Mesenteric fat pad (tissue), 1 donor: Measurements from ENCODE around the gene CCP110. TPM values are rescaled to one million over a fixed set of nuclear protein-coding genes. Genes with fewer than 3 reads are reported as not detected.

Experiments
- DNase-seq: peaks from one replicate; pipeline ENCODE4 v3.0.0-alpha.2; 2020; ENCODE audit warnings: low spot score
- total RNA-seq: library from RNA; stranded (reverse); fragmentation: NEBNext Ultra II Directional; extraction: Animal tissue kit (Norgen Biotek cat#: 25700); gene quantifications from one replicate; pipeline ENCODE4 v1.2.1, GENCODE V29; 2021
- donor health status: DM: yes; HTN: yes; CAD: no.

The CCP110 gene
- total RNA-seq, 1 donor from 2014 or later: 12.7 TPM

DNA sequence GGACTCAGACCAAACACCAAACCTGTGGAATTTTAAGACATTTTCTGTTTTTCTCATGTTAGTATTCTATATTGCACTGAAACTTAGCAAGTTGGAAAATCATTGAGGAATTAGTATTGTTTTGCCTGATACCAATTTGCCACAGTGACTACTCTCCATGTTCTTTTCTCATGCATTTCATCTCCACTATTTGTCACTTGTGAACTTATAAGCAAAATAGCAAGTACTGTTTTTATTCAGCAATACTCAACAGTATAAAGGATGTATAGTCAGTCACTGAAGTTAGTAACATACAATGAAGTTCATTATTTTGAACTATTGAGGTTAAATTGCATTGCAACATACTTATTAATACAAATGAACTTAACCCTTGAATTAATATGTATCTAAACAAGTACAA lies 25.9 kb downstream of the CCP110 start:
- no peak for DNase-seq

DNA sequence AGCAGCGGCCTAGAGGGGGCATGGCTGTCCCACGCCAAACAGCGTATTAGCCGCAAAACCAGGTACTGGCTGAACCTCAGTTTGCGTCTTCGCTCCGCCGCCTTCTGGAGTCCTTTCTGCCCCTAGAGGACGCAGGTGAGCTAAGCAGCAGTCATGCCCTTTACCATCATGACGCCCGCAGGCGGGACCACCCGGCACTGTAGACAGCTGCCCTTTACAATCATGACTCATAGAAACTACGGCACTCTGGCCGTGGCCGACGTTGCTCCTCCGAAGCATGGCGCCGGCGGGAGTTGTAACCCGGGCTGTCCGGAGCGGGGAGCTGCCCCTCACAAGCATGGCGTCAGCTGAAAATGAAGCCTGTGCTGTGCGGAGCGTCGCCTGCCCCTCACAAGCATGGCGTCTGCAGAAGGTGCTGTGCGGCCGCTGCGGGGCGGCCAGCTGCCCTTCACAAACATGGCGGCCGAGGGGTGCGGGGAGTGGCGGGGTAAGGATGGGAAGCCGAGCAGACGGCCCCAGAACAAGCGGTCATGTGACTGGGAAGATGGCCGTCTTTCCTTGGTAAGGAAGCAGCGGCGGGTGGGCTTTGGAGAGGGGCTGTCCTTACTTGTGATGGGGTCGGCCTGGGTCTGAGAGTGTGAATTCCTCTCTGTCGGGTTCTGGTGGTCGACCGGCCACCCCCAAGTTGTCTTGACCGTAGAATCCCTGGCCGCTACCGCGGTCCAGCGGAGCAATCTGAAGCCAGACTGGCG lies 31.6 kb downstream of the CCP110 start, which contains the start of gene VPS35L:
Gene VPS35L (plus strand): TSS at position 518 of the 752 bp plus-strand sequence. CDS start 27 bp downstream, at position 545.
- DNase-seq: peak; percentile 99

DNA sequence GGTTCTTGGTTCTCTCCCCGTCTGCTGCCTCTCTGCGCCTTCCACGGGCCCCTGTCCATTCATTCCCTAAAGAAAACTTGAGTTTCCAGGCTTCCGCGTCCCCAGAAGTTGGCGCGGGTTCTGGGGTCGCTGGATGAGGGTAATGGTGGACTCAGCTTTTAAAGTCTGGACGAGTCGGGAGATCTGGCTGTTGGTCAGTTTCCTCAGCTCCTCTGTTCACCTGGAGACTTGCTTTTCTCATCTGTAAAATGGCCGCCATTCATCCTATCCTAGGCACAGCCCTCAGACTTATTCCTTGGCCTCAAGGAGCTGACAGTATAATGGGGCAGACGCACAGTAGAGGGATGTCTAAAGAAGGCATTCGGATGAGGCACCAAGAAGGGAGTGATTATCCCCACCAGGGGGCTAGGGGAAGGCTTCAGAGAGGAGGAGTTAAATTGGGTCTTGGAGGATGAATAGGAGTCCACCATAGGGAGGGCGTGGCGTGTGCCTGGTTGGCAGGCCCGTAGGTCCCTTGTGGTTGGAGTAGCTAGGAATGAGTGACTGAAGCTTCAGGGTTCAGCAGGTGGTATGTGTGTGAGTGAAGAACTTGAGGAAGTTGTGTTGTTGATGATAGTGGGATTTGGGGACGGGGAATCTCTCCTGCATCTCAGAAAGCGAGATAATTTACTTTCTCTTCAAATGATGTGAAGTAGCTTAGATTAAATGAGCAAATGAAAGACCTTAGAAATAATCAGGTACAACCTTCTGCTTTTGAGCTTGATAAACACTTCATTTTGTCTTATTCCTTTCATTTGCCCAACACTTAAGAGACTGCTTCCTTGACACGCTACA lies 32.4 kb downstream of the CCP110 start:
- no peak for DNase-seq

DNA sequence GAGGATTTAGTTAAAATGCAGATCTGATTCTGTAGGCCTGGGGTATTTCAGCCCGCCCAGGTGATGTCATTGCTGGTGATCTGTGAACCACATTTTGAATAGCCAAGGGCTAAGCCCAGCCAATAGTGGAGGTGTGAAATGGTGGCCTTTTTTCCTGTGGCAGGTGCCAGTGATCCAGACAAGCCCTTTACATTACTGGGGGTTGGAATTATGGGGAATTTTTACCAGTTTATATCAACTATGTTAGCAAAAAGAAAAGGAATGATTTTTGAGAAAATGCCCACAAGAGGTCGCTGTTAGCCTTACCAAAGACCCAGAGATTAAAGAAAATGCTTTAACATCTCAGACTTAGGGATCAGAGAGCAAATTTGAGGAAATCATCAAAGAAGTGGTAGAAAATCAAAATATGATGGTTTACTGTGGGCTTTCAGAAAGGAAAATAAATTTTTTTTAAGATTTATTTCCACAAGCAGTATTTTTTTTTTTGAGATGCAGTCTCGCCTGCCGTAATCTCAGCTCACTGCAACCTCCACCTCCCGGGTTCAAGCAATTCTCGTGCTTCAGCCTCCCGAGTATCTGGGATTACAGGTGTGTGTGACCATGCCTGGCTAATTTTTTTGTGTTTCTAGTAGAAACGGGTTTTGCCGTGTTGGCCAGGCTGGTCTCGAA lies 35.6 kb downstream of the CCP110 start:
- no peak for DNase-seq

DNA sequence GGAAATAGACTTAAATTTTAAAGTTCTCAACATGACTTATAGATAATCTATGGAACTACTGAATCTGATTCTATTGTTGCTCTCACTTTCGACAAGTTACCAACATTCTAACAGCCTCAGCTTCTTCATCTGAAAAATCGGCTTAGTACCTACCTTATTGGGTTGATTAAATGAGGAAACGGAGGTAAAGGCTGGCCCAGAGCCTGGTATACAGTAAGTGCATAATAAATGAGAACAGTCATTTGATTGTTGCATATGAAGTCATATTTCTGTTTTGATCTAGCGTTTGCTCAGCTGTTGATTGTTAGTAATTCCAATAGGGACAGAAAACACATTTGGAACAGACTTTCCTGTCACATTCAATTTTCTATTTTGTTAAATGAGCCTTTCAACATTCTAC lies 36.3 kb downstream of the CCP110 start:
- no peak for DNase-seq

DNA sequence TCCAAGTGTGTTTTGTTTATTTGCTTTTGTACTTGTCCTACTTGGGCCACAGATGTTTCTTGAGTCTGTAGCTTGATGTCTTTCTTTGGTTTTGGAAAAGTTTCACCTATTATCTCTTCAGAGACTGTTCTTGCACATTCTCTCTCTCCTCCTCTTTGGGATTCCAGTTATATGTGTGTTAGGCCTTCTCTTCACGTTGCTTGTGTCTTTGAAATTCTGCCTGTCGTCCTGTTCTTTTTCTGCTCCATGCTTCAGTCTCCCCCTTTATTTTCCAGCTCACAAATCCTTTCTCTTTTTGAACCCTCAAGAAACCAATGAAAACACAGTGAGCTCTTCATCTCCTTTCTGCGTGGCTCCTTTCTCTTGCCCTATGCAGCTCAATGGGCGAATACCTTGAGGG lies 39.6 kb downstream of the CCP110 start:
- no peak for DNase-seq

DNA sequence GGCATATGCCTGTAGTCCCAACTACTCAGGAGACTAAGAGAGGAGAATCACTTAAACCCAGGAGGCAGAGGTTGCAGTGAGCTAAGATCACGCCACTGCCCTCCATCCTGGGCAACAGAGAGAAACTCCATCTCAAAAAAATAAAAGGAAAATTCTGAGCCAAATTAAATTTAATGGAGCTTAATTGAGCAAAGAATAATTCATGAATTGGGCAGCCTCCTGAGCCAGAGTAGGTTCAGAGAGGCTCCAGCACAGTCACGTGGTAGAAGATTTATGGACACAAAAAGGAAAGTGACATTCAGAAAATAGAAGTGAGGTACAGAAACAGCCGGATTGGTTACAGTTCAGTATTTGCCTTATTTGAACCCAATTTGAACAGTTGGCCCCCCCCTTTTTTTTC lies 42.6 kb downstream of the CCP110 start:
- no peak for DNase-seq

DNA sequence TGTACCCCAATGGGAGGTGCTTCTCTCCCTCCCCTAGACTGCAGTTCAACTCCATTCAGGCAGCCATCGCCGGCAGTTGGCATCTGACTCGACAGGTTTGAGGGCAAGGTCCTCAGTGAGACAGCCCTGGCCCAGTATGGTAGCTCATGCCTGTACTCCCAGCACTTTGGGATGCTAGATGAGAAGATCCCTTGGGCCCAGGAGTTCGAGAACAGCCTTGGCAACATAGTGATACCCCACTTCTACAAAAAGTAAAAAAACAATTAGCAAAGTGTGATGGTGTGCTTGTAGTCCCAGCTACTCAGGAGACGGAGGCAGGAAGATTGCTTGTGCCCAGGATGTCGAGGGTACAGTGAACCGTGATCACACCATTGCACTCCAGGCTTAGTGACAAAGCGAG lies 43.8 kb downstream of the CCP110 start:
- DNase-seq: no peak

DNA sequence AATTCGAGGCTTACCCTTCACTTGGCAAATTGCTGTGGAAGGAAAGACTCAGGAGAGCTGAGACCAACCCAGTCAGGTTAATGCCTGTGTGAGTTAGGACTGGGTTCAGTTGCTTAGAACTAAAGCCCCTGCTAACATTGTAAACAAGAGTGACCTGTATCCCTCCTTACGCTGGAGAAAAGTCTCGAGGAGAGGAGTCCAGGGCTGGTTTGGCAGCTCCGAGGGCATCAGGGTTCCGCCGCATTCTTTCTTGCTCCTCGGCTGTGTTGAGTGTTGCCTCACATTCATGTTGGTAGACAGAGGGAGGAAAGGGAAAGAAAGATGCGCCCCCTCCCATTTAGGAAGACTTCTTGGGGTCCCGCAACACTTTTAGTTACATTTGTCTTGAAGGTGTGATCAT lies 50.3 kb downstream of the CCP110 start:
- peak; percentile 53 for DNase-seq

DNA sequence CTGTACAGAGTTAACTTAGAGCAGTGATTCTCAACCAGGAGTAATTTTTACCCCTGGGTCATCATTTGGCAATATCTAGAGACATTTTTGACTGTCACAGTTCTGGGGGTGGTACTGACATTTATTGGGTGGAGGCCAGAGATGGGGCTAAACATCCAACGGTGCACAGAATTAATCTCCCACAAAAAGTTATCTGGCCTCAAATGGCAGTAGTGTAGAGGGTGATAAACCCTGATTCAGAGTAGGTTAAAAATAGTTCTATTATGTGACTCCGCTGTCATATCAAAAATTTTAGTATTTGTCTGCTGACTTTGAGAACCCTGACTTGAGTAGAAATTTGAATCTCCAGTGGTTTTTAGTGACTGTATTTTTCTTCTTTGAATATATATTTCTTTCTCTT lies 50.9 kb downstream of the CCP110 start:
- DNase-seq: no peak

DNA sequence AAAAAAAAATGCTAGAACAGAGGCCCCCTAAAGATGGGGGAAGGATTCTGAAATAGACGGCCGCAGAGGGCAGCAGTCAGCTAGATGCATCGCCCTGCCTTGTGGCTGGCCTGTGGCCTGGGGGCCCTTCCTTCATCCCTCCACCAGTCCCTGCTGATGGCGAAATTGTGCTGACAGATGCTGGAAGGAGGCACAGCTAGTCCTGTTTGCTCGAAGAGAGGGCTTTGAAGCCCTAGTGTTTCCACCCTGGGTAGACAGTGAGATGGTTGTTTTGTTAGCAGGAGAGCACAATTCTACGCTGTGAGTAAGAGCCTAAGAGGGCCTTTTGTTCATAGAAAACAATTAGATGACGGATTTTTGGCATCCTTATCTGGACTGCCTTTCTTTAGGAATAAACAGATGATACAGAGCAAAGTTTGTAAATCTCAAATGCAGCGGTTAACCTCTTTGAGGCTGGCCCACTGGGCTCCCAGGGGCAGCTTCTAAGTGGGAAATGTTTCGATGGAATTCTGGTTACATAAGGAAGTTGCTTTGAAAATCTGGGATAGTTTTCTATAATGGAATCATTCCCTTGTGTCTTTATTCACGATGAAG lies 54.7 kb downstream of the CCP110 start:
- no peak for DNase-seq

DNA sequence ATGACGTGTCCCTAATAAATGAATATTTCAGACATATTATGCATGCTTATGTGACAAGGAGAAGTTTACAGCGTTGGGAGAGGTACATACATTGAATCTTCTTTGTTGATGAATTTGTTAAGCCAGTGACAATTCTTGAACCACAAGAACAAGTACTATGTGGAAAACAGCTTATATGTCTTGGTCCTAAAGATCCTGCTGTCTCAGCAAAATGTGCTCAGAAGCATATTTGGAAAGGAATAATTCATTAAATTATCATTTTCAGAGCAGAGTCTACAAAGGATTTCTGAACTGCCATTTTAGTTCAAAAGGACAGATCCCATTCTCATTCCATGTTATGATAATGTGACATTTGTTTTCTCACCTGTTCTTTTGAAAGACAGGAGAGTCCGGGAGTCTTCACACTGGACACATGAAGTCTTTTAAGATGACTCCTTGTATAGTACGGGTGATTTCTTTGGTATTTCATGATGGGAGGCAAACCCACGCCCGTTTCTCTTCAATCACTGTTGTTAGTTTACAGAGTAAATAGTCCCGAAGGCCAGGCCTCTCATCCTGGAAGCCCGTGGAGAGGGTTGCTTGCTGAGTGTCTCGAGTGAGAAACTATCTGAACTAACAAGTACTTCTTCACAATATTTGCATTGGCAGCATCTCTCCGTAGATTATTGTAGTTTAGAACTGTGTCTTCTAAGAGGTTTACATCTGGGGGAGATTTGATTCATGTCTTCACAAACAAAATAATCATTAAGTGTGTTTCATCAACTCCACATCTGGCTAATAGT lies 58.5 kb downstream of the CCP110 start:
- DNase-seq: no peak

DNA sequence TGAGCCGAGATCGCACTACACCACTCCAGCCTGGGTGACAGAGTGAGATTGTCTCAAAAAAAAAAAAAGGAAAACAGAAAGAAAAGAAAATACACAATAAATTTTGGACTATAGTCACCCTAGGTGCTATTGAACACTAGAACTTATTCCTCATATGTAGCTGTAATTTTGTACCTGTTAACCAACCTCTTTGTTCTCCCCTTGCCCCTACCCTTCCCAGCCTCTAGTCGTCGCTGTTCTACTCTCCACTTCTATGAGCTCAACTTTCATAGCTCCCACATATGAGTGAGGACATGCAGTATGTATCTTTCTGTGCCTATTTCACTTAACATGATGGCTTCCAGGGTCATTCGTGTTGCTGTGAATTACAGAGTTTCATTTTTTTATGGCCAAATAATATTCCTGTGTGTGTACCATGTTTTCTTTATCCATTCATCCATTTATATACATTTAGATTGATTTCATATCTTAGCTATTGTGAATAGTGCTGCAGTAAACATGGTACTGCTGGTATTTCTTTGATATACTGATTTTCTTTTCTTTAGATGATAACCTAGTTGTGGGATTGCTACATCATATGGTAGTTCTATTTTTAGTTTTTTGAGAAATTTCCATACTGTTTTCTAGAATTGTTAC lies 60.0 kb downstream of the CCP110 start:
- DNase-seq: no peak

DNA sequence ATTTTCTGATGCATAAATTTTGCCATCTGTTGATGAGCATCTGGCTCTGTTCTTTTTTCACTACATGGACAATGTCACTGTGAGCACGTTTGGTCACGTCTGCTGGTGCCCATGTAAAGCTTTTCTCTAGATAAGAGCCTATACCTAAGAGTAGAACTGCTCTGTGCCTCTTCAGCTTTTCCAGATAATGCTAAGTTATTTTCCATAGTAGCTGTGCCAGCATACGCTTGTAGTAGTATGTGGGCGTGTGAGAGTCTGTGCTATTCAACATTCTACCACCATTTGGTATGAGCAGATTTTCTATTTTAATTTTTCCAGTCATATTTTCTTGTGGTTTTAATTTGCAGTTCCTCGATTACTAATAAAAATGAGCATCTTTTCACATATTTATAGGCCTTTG lies 64.9 kb downstream of the CCP110 start:
- DNase-seq: no peak

DNA sequence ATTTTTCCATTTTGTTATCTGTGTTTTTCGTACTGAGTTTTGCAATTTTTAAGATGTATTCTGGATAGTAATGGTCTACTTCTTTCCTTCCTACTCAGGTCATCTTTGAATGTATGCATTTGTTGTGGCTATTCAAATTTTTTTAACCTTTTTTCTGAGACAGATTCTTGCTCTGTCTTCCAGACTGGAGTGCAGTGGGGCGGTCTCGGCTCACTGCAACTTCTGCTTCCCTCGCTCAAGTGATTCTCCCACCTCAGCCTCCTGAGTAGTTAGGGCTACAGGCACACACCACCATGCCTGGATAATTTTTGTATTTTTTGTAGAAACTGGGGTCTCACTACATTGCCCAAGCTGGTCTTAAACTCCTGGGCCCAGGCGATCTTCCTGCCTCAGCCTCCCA lies 65.4 kb downstream of the CCP110 start:
- no peak for DNase-seq

DNA sequence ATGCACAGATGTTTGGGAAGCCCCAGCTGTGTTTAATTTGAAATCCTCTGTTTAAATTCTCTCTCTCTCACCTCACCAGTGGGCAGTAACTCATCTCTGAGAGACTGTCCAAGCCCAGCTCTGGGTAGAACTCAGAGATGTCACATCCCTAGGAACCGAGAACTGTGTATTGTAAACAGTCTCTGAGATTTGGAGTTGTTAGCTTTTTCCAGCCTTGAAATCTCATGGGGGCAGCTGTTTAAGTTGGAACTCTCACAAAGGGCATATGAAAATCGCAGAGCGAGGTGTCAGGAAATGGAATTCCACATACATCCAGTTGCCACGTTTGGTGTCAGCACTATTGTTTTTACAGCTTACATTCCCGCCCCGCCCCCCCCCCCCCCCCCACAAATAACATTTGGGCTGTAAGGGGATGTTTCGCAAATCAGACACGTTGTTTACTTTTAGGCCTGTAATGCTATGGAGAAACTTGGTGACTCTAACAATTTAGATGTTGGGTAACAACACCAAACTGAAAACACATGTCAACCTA lies 66.1 kb downstream of the CCP110 start:
- no peak for DNase-seq

DNA sequence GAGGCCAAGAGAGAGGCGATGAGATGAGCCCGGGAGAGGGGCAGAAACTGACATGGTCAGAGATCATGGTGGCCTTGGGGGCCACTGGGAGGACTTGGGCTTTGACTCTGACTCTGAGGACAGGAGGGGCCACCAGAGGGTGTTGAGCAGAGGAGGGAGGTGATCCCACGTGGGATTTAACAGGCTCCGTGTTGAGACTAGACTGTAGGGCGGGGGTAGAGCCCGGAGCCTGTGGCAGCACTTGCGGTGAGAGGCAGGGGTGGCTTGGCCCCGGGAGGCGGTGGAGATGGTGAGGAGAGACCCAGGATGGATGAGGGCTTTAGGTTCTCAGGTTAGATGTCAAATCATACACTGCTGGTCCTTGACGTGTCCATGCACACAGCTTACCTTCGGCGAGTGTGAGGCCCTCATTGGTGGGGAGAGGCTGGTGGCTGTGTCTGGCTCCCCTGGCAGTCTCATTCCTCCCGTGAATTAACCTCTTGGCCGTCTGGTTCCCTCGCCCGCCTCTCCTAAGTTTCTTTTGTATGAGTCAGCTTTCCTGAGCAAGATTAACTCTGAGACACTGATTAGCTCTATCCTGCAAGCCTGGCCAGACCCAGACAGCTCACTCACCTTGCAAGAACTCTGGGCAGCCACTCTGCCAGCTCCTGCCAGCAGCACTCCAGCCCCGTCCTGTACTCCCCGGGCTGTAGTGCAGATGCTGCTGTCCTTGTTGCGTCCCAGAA lies 71.5 kb downstream of the CCP110 start:
- no peak for DNase-seq

DNA sequence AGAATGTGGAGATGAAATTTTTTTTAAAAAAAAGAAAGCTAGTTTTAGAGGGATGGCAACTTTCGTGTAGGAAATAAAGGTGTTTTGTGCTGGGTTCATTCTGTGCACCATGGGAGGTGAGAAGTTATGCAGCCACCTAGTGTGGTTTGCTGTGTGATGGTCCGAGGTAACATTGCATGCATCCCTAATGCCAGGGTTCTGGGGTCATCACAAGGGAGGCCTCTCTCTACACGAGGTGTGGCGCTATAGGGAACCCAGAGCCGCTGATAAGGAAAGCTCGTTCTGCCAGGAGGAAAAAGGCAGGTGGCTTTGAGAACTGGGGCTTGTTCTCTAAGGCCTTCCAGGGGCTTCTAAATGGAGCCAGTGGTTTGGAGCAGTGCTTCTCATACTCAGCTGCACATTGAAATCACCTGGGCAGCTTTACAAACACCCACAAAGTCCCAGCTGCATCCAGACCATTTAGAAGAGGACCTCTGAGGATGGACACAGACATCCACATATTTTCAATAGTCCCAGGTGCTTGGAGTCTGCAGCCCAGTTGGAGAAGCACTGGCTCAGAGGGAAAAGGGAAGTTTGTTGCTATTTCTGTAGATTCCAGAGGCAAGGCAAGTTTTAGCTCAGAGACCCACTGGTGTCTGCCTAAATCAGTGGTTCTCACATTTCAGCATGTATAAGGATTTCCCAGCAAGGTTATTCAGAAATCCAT lies 75.2 kb downstream of the CCP110 start:
- no peak for DNase-seq
